Left ventricle myocardium superior (tissue), 1 donor: ENCODE measurements around the gene ACP3. TPM values are rescaled to one million over a fixed set of nuclear protein-coding genes. Genes with fewer than 3 reads are reported as not detected.
"Not testable (repeated sequence)": the region's sequence is repeated elsewhere in the genome, so short reads cannot be mapped to it uniquely, and the experiment has no call there.

ENCODE experiments used
- ATAC-seq: fragments of 200-7000 bp; cut with Tn5 transposase; one replicate; pipeline ENCODE4 v1.9.1; 2020; ENCODE audit warnings: mild to moderate bottlenecking, moderate library complexity
- DNase-seq: peaks from one replicate; pipeline ENCODE4 v3.0.0-alpha.2; 2020
- intact Hi-C: fragments of 100-400 bp; cut with micrococcal nuclease; formaldehyde crosslinking; loops from one replicate; pipeline ENCODE4 v1.11.0; 2022
- total RNA-seq: library from RNA; stranded (reverse); fragmentation: NEBNext Ultra II Directional; extraction: Animal tissue kit (Norgen Biotek cat#: 25700); gene quantifications from one replicate; pipeline ENCODE4 v1.2.1, GENCODE V29; 2021
- donor health status: DM: no; HTN: yes; CAD: no; lungs with severe emphysema.

The ACP3 gene
- total RNA-seq, 1 donor from 2014 or later: 1.1 TPM

- intact Hi-C loops: loop anchor here (5.0 kb wide), 1 partner anchor 139 kb away; no protein-coding TSS in a partner anchor
Measured at GRCh38 chr3:132396776-132397175, 79.6 kb downstream of the ACP3 start.

GRCh38 chr3:132399054-132399929 is 82.1 kb downstream of the ACP3 start:
- intact Hi-C loops: loop anchor here (5.0 kb wide), 1 partner anchor 142 kb away; no protein-coding TSS in a partner anchor
- ATAC-seq: peak; percentile 56
- DNase-seq: no peak

More at GRCh38 chr3:132396776-132397175, 79.6 kb downstream of the ACP3 start:
- DNase-seq, ATAC-seq: not testable (repeated sequence)

- ATAC-seq: no peak
- intact Hi-C loops: no loop called here
- DNase-seq: no peak
Measured at GRCh38 chr3:132401255-132401654, 84.0 kb downstream of the ACP3 start.

- ATAC-seq (no peak), DNase-seq (no peak)
- intact Hi-C loops: no loop called here
Measured at GRCh38 chr3:132404276-132404675, 87.1 kb downstream of the ACP3 start.

- no peak for DNase-seq
- ATAC-seq: peak; percentile 45
- intact Hi-C loops: no loop called here
Measured at GRCh38 chr3:132405188-132405587, 88.0 kb downstream of the ACP3 start.

- ATAC-seq (no peak), DNase-seq (no peak)
- intact Hi-C loops: no loop called here
Measured at GRCh38 chr3:132405609-132406299, 88.5 kb downstream of the ACP3 start.

GRCh38 chr3:132406587-132406986 is 89.4 kb downstream of the ACP3 start:
- intact Hi-C loops: no loop called here
- no peak for ATAC-seq
- DNase-seq: no peak

- intact Hi-C loops: no loop called here
- ATAC-seq (no peak), DNase-seq (no peak)
Measured at GRCh38 chr3:132407025-132407424, 89.8 kb downstream of the ACP3 start.

Other genes with a start within 250 kb of the ACP3 start
- gene DNAJC13, start 100.1 kb downstream of the ACP3 start, total RNA-seq: 30.3 TPM